Measurements from ENCODE around the gene RPL22L1. TPM values are rescaled to one million over a fixed set of nuclear protein-coding genes. Genes with fewer than 3 reads are reported as not detected.
A peak's percentile ranks its signal among the peaks of the same experiment; 100 is the strongest.

The RPL22L1 gene
- total RNA-seq, 6 experiments from 2014 or later = 9.5 to 126 (median 31.1) TPM

DNA sequence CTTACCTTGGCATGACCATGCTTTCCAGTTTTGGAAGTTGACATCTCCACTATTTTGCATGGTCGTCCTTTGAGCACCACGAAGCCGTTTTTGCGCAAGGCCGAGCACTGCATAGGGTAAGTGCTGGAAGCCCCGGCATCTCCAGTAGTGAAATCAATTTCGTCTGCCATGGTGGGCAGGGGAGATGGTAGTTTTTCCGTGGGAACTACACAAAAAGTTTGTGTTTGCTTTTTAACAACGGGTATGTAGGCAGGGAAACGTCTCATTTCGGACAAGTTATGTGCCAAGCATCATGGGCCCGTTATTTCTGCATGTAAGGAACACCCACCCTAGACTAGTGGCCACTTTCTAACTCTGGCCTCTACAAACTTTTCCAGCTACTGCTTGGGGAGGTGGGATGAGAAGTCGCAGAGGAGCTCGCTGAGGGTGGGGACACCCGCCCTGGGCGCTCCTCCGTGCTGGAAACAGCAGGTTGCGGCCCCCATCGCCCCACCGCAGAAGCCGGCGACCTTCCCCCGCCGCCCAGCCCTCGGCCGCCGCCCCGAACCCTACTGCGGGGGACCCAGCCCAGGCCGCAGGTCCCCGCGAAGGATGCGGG, 37.7 kb upstream of the RPL22L1 start:
- no peaks in the 10 kb centered on the region for H3K27me3 ChIP-seq
- DNase-seq (no peak), ATAC-seq (no peak)
- intact Hi-C loops (cut with DNase I) = no loop called here
- 25% methylated on average over 16 of the region's 33 CpGs for WGBS (ENCODE audit: insufficient coverage, low coverage, low lambda C conversion rate, missing lambda C conversion rate)
- H3K27ac ChIP-seq = no peak overlapping the region
- no peaks in the 10 kb centered on the region for H3K36me3 ChIP-seq
- TF ChIP-seq, protein P1, sequence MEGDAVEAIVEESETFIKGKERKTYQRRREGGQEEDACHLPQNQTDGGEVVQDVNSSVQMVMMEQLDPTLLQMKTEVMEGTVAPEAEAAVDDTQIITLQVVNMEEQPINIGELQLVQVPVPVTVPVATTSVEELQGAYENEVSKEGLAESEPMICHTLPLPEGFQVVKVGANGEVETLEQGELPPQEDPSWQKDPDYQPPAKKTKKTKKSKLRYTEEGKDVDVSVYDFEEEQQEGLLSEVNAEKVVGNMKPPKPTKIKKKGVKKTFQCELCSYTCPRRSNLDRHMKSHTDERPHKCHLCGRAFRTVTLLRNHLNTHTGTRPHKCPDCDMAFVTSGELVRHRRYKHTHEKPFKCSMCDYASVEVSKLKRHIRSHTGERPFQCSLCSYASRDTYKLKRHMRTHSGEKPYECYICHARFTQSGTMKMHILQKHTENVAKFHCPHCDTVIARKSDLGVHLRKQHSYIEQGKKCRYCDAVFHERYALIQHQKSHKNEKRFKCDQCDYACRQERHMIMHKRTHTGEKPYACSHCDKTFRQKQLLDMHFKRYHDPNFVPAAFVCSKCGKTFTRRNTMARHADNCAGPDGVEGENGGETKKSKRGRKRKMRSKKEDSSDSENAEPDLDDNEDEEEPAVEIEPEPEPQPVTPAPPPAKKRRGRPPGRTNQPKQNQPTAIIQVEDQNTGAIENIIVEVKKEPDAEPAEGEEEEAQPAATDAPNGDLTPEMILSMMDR (IDR thresholded peaks at IDR 0.05) = no peak
- no peak for TF ChIP-seq POLR2A (IDR thresholded peaks at IDR 0.05)
- H3K4me1 ChIP-seq = peaks cover 0 to 3% (median 0%) of the 10 kb centered on the region in 4 donors
- no peaks in the 10 kb centered on the region for H3K9me3 ChIP-seq
- H3K4me3 ChIP-seq = peak overlapping the region; percentile 53 to 71 (median 66)

DNA sequence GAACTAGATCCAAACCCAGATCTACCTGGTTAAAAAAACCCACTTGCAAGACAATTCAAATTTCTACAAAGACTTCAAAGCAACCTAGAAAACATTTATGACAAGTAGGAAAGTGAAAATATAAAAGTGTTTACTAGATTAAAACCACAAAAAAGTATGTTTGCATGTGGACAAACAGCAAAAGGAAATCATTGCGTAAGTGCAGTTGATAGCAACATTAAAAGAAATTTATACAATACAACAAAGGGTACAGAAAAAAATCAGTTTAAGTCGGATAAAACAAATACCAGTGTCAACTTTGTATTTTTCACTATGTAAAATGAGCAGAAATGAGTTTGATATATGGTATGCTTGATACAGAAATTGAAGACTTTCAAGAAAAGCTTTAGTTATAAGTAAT, 35.9 kb upstream of the RPL22L1 start:
- Histone ChIP-seq H3K27me3 (no peaks in the 10 kb centered on the region), H3K27ac (no peak overlapping the region), H3K4me3 (no peak overlapping the region), H3K9me3 (no peaks in the 10 kb centered on the region), H3K36me3 (no peaks in the 10 kb centered on the region), H3K4me1 (peaks cover 0 to 3% (median 0%) of the 10 kb centered on the region in 4 donors)
- ATAC-seq = no peak
- TF ChIP-seq, protein P1 (IDR thresholded peaks at IDR 0.05) = no peak
- no peak for TF ChIP-seq POLR2A (IDR thresholded peaks at IDR 0.05)
- DNase-seq = no peak
- WGBS (ENCODE audit: insufficient coverage, low coverage, low lambda C conversion rate, missing lambda C conversion rate) = 68% methylated on average over 2 of the region's 2 CpGs
- intact Hi-C loops (cut with DNase I) = no loop called here

DNA sequence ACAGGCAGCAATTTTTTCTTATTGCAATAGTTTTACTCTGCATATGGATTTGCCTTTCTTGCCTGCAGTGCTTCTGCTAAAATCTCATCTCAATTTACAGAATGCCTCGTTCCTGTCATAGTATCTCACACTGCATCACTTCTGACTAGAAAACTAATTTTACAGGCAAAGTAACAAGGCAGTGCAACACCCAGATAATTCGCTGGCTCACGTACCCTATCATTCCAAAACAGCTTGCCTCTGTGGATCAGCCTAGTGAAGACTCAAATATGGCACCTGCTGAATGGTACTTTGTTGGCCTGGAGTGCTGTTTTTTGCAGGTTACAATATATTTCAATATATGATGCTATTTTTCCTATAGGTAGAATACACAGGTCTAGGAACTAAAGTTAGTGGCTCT, 33.1 kb upstream of the RPL22L1 start:
- intact Hi-C loops (cut with DNase I) = no loop called here
- no peak for DNase-seq
- no peaks in the 10 kb centered on the region for H3K4me1 ChIP-seq
- no peak overlapping the region for H3K27ac ChIP-seq
- no peak for ATAC-seq
- H3K4me3 ChIP-seq = no peak overlapping the region
- WGBS (ENCODE audit: insufficient coverage, low coverage, low lambda C conversion rate, missing lambda C conversion rate) = 96% methylated on average over 3 of the region's 3 CpGs
- TF ChIP-seq, protein P1 (IDR thresholded peaks at IDR 0.05) = no peak
- no peak for TF ChIP-seq POLR2A (IDR thresholded peaks at IDR 0.05)
- no peaks in the 10 kb centered on the region for H3K9me3 ChIP-seq
- no peaks in the 10 kb centered on the region for H3K27me3 ChIP-seq
- no peaks in the 10 kb centered on the region for H3K36me3 ChIP-seq

DNA sequence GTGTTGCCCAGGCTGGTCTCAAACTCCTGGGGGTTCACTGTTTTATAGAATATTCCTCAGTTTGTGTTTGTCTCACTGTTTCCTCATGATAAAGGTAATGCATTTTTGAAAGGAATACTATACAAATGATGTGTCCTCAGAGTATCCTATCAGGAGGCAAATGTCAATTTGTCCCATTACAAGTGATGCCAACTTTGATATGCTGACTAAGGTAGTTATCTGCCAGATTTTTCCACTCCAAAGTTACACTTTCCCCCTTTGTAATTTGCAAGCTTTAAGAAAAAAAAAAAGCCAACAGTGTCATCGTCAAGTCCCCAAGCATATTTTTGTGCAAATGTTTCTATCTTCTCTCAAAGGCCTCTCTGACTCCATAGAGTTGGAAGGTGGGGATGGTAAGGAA, 29.5 kb upstream of the RPL22L1 start:
- no peak for DNase-seq
- intact Hi-C loops (cut with DNase I) = no loop called here

More for the DNA sequence above, 29.5 kb upstream of the RPL22L1 start:
- TF ChIP-seq POLR2A (IDR thresholded peaks at IDR 0.05) = no peak
- TF ChIP-seq, protein P1 (IDR thresholded peaks at IDR 0.05) = no peak
- H3K27me3 ChIP-seq = no peaks in the 10 kb centered on the region
- no peaks in the 10 kb centered on the region for H3K9me3 ChIP-seq
- no peak for ATAC-seq
- no peak overlapping the region for H3K27ac ChIP-seq
- WGBS (ENCODE audit: insufficient coverage, low coverage, low lambda C conversion rate, missing lambda C conversion rate) = 38% methylated on average over 1 of the region's 1 CpG
- H3K4me3 ChIP-seq = no peak overlapping the region
- no peaks in the 10 kb centered on the region for H3K4me1 ChIP-seq
- H3K36me3 ChIP-seq = no peaks in the 10 kb centered on the region
